ENCODE data around the gene ADCY10.
"Not testable (repeated sequence)": the region's sequence is repeated elsewhere in the genome, so short reads cannot be mapped to it uniquely, and the experiment has no call there.

DNA sequence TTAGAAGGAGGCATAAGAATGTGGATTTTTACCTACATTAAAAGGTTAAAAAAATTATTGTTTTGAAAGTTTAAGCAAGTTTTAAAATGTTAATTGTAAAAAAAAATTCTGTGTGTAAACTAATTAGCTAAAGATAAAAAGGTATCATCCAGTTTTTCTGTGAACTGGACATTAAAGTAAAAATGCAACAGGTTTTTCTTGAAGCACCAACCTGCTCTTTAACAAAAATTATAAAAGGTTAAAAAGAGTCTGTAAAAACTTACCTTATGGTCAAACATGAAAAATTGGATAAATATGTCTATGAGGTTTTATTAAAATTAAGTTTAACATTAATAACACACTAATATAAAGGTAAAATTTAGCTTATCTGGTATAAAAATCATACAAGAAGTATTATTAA is 48.7 kb downstream of the ADCY10 start:
- TF ChIP-seq EZH2phosphoT487 (IDR thresholded peaks at IDR 0.05) = not testable (repeated sequence)
- TF ChIP-seq, protein P1, sequence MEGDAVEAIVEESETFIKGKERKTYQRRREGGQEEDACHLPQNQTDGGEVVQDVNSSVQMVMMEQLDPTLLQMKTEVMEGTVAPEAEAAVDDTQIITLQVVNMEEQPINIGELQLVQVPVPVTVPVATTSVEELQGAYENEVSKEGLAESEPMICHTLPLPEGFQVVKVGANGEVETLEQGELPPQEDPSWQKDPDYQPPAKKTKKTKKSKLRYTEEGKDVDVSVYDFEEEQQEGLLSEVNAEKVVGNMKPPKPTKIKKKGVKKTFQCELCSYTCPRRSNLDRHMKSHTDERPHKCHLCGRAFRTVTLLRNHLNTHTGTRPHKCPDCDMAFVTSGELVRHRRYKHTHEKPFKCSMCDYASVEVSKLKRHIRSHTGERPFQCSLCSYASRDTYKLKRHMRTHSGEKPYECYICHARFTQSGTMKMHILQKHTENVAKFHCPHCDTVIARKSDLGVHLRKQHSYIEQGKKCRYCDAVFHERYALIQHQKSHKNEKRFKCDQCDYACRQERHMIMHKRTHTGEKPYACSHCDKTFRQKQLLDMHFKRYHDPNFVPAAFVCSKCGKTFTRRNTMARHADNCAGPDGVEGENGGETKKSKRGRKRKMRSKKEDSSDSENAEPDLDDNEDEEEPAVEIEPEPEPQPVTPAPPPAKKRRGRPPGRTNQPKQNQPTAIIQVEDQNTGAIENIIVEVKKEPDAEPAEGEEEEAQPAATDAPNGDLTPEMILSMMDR (IDR thresholded peaks at IDR 0.05) = not testable (repeated sequence)
